GM21515 (cell line): ENCODE data around the gene GRID2IP.
"Not testable (repeated sequence)": the region's sequence is repeated elsewhere in the genome, so short reads cannot be mapped to it uniquely, and the experiment has no call there.

Experiments
- ATAC-seq: cut with Tn5 transposase; IDR thresholded peaks from one replicate; pipeline ENCODE4 v1.9.1; 2021; ENCODE audit not compliant: unreplicated experiment

Gene GRID2IP

GRCh38 chr7:6453734-6454133 is 97.5 kb downstream of the GRID2IP start:
- no peak for ATAC-seq

- ATAC-seq, result no peak
These were observed 100.0 kb downstream of the GRID2IP start for GRCh38 chr7:6451224-6451705.

GRCh38 chr7:6450591-6450990 is 100.7 kb downstream of the GRID2IP start:
- ATAC-seq, result not testable (repeated sequence)

DNA sequence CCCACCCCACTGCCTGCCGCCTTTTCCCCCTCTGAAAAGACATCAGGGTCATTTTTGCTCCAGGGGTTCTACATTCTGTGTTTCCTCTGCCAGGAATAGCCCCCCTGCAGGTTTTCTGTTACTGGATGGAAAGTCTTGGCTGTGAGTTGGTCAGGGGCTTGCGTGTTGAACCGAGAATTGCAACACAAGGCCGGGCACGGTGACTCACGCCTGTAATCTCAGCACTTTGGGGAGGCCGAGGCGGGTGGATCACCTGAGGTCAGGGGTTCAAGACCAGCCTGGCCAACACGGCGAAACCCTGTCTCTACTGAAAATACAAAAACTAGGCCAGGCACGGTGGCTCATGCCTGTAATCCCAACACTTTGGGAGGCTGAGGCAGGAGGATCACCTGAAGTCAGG is 101.4 kb downstream of the GRID2IP start:
- not testable (repeated sequence) for ATAC-seq

DNA sequence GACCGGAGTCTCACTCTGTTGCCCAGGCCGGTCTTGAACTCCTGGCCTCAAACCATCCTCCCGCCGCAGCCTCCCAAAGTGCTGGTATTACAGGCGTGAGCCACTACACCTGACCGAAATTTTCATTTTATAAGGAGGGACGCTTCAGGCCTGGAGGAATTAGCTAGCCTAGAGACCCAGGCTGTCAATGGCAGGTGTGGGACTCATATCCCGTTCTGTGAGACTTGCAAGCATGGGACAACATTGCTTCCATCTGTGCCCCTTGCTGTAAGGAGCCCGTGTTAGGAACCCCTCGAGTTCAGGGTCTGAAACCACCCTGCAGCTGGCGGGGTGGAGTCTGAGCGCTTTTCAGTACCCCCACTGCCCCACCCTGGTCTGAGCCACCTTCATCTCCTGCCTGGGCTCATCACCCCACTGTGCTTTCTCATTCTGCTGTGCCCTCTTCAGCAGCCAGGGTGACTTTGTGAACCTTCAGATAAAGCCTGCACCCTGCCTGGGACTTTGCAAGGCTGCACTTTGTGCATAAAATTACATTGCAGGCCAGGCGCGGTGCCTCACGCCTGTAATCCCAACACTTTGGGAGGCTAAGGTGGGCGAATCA is 102.2 kb downstream of the GRID2IP start:
- ATAC-seq, result no peak

DNA sequence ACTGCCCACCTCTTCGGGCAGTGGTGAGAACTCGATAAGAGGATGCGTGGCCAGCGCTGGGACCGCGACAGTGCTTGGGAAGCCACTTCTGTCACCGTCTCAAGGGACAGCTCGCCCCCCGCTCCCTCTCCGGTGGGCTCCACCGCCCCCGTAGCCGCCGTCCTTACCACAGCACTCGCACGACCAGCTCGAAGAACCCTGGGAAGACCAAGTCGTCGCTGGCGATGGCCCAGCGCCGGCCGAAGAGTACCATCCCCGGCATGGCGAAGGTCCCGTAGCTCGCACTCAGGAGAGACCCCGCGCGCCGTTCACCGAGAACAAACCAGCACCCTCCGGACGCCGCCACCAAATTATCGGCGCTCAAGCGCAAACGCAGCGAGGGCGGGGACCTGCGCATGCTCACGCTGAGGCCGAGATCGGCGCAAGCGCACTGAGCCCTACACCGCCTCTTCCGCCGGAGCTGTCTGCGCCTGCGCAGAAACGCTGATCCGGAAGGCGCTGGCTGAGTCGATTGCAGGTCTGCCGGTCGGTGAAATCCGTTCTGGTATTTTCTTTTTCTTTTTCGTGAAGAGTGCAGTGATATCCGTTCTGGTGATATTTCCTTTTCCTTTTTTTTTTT is 103.6 kb downstream of the GRID2IP start, which contains the start of gene DAGLB:
Gene DAGLB (minus strand): TSS at position 374 of the 619 bp plus-strand sequence. CDS start 112 bp downstream, at position 262.
- peak; percentile 88 for ATAC-seq
